Panc1 (cell line): ENCODE data around the gene GTPBP1. TPM values are rescaled to one million over a fixed set of nuclear protein-coding genes. Genes with fewer than 3 reads are reported as not detected.

Experiments used
- ATAC-seq: fragments of 200-7000 bp; cut with Tn5 transposase; 2 replicates; pipeline ENCODE4 v1.9.1; 2020; ENCODE audit warnings: mild to moderate bottlenecking, moderate library complexity
- BruUV-seq: library from RNA; stranded (reverse); fragments of 400-500 nt; replicated peaks from 2 replicates; lab custom pipeline; 2021; lab: Mats Ljungman, UMichigan
- CTCF ChIA-PET: fragments of 300-600 bp; sonication (Branson Sonifier 250); formaldehyde crosslinking; loops from one replicate; lab custom pipeline; 2022; ENCODE audit warnings: antibody characterized with exemption; lab: Charles Lee
- POLR2A ChIA-PET: fragments of 300-600 bp; sonication (Branson Sonifier 250); formaldehyde crosslinking; loops from one replicate; lab custom pipeline; 2022; ENCODE audit warnings: antibody characterized with exemption; lab: Charles Lee
- DNase-seq: peaks from one replicate; pipeline ENCODE4 v3.0.0-alpha.2; 2010; ENCODE audit warnings: low read depth, low spot score
- H3K27ac ChIP-seq: 2 replicates; pipeline ENCODE4 v1.5.1; 2011; ENCODE audit warnings: mild to moderate bottlenecking, low read length, inconsistent platforms
- H3K27me3 ChIP-seq: fragments of 200-500 bp; sonication (Bioruptor generic); 2 replicates; pipeline ENCODE4 v1.6.0; 2014; ENCODE audit warnings: low read length, inconsistent platforms; ENCODE audit not compliant: control insufficient read depth, insufficient read depth
- H3K36me3 ChIP-seq: fragments of 200-500 bp; sonication (Bioruptor generic); 2 replicates; pipeline ENCODE4 v1.5.1; 2014; ENCODE audit warnings: inconsistent platforms, mild to moderate bottlenecking, low read length, moderate library complexity; ENCODE audit not compliant: control insufficient read depth, insufficient read depth
- H3K4me1 ChIP-seq: 2 replicates; pipeline ENCODE4 v1.5.1; 2011; ENCODE audit warnings: inconsistent platforms, mild to moderate bottlenecking, low read length, moderate library complexity; ENCODE audit not compliant: control insufficient read depth, insufficient read depth
- H3K4me3 ChIP-seq, 2 experiments: 2 replicates each; pipeline ENCODE4 v1.5.1; 2011 to 2012; ENCODE audit warnings: low read depth in 2 of 2, low read length in 2 of 2, mild to moderate bottlenecking in 2 of 2, inconsistent platforms in 1 of 2, moderate library complexity in 1 of 2
- H3K9me3 ChIP-seq: fragments of 200-500 bp; sonication (Bioruptor generic); 2 replicates; pipeline ENCODE4 v1.5.1; 2014; ENCODE audit warnings: low read depth, mild to moderate bottlenecking, inconsistent platforms, low read length, moderate library complexity; ENCODE audit not compliant: control insufficient read depth, insufficient read depth
- CTCF ChIP-seq: fragments of 450-650 bp; IDR thresholded peaks from 2 replicates; pipeline ENCODE4 v1.5.1; 2017; ENCODE audit warnings: mild to moderate bottlenecking
- POLR2AphosphoS5 ChIP-seq: IDR thresholded peaks from 2 replicates; pipeline ENCODE4 v1.6.1; 2012; ENCODE audit warnings: mild to moderate bottlenecking, low read depth, low read length, moderate library complexity
- REST ChIP-seq, 2 experiments: IDR thresholded peaks; 2 replicates each; pipeline ENCODE4 v1.6.1; 2011 to 2012; ENCODE audit warnings: low read depth in 2 of 2, control low read depth in 1 of 2, low read length in 1 of 2, mild to moderate bottlenecking in 1 of 2, moderate library complexity in 1 of 2; ENCODE audit not compliant: insufficient read depth in 1 of 2
- SIN3A ChIP-seq: IDR thresholded peaks from 2 replicates; pipeline ENCODE4 v1.6.1; 2012; ENCODE audit warnings: low read depth, mild to moderate bottlenecking, low read length, moderate library complexity, borderline replicate concordance; ENCODE audit not compliant: insufficient read depth
- TCF7L2 ChIP-seq: IDR thresholded peaks from 2 replicates; pipeline ENCODE4 v1.6.1; 2011; ENCODE audit warnings: mild to moderate bottlenecking, low read depth, low read length, inconsistent platforms
- in situ Hi-C: cut with HindIII; loops from 2 replicates; pipeline ENCODE4 v1.10.0; 2016; ENCODE audit warnings: low sequenced_read_pairs, low pct_unique_long_range_greater_than_20kb
- intact Hi-C: fragments of 100-400 bp; cut with micrococcal nuclease; formaldehyde crosslinking; loops from one replicate; pipeline ENCODE4 v1.10.0; 2022; ENCODE audit not compliant: unreplicated experiment
- total RNA-seq: library from RNA; stranded (reverse); gene quantifications from one replicate; pipeline ENCODE4 v1.2.1, GENCODE V29; 2021; ENCODE audit not compliant: unreplicated experiment

The GTPBP1 gene
- total RNA-seq, 1 experiment from 2014 or later: 25.5 TPM

GRCh38 chr22:38700270-38700788, 5.4 kb upstream of the GTPBP1 start:
- ChIA-PET CTCF (no interaction called here), POLR2A (no interaction called here)
- Histone ChIP-seq H3K27ac (peak overlapping the region; percentile 90), H3K36me3 (no peaks in the 10 kb centered on the region; the same call in 1 of the 2 replicates), H3K9me3 (no peaks in the 10 kb centered on the region), H3K4me1 (peaks cover 15% of the 10 kb centered on the region), H3K4me3 (peak overlapping the region; percentile 69 to 75), H3K27me3 (no peaks in the 10 kb centered on the region)
- no peak for DNase-seq
- BruUV-seq: no TSS peak
- intact Hi-C loops: no loop called here
- no peak for TF ChIP-seq TCF7L2
- TF ChIP-seq POLR2AphosphoS5: no peak
- in situ Hi-C loops: no loop called here
- ATAC-seq: peak; percentile 67

GRCh38 chr22:38700789-38701628, 4.7 kb upstream of the GTPBP1 start, which contains the start of gene JOSD1:
JOSD1 (minus strand) TSS chr22:38700943; CDS start chr22:38699987, 956 bp downstream.
- ChIA-PET POLR2A (no interaction called here), CTCF (no interaction called here)
- Histone ChIP-seq H3K4me1 (peaks cover 15% of the 10 kb centered on the region), H3K27me3 (no peaks in the 10 kb centered on the region), H3K27ac (peak within 1 kb of the TSS; percentile 90), H3K4me3 (peak within 1 kb of the TSS; percentile 71 to 75), H3K36me3 (no peaks in the 10 kb centered on the region; the same call in 1 of the 2 replicates), H3K9me3 (no peaks in the 10 kb centered on the region)
- peak; percentile 58; the same call in 1 of the 2 replicates for TF ChIP-seq SIN3A
- TF ChIP-seq TCF7L2: no peak
- TF ChIP-seq POLR2AphosphoS5: peak; percentile 69
- intact Hi-C loops (no loop called here), in situ Hi-C loops (no loop called here)
- TSS peak; percentile 94 for BruUV-seq
- ATAC-seq (peak; percentile 79), DNase-seq (no peak)

- Histone ChIP-seq H3K4me1 (peaks cover 13% of the 10 kb centered on the region), H3K4me3 (peak overlapping the region; percentile 47 to 65), H3K27me3 (no peaks in the 10 kb centered on the region), H3K9me3 (no peaks in the 10 kb centered on the region), H3K27ac (peak overlapping the region; percentile 80), H3K36me3 (peaks cover 4% of the 10 kb centered on the region; the same call in 1 of the 2 replicates)
- CTCF ChIA-PET: no interaction called here
- BruUV-seq: no TSS peak
- POLR2A ChIA-PET: interaction anchor here (0.7 kb wide), 1 partner anchor 21 kb away, joined by 5 read pairs; no protein-coding TSS in a partner anchor
- in situ Hi-C loops (no loop called here), intact Hi-C loops (no loop called here)
- TF ChIP-seq REST (IDR thresholded peaks at IDR 0.05; ENCODE audit: insufficient read depth in 1 of 2, low read depth in 2 of 2, low read length in 1 of 2) (no peak), SIN3A (no peak), TCF7L2 (no peak), POLR2AphosphoS5 (no peak), CTCF (no peak)
- no peak for ATAC-seq
- no peak for DNase-seq
Observed at GRCh38 chr22:38704654-38705234, 1.0 kb upstream of the GTPBP1 start.
